D341Med (cell line): Measurements from ENCODE around the gene CHD9.
A peak's percentile ranks its signal among the peaks of the same experiment; 100 is the strongest.
"Not testable (repeated sequence)": the region's sequence is repeated elsewhere in the genome, so short reads cannot be mapped to it uniquely, and the experiment has no call there.

Experiments
- DNase-seq: peaks from one replicate; pipeline ENCODE4 v3.0.0; 2012; ENCODE audit warnings: low spot score

CHD9 gene

DNA sequence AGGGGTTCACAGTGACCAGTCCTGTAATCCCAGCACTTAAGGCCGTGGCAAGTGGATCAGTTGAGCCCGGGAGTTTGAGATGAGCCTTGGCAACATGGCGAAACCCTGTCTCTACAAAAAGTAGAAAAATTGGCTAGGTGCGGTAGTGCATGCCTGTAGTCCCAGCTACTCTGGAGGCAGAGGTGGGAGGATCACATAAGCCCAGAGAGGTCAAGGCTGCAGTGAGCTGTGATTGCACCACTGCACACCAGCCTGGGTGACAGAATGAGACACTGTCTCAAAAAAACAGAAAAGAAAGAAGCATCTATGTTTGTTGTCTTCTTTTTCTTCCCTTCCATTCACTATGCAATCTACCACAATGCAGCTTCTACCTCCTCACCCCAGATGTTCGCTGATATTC, 227.5 kb downstream of the CHD9 start:
- DNase-seq, result no peak

- DNase-seq, result peak; percentile 57
These were observed 228.5 kb downstream of the CHD9 start for GRCh38 chr16:53282975-53283946.

DNA sequence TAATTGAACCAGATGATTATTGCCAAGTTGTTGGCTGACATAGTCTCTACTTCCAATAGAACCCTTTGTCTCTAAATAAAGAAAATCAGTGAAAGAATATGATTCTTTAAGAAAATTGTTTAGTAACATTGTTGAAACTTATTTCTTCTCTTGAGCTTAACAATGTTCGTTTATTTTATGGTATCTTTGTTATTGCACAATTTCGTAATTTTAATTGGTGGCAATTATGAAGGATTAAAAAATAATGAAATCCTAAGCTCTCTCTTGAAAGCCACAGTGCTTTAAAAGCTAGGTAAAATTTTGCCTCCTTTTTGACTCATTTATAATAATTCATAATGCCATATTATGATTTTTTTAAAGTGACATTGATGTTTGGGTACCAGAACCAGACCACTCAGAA, 230.4 kb downstream of the CHD9 start:
- no peak for DNase-seq

GRCh38 chr16:53290520-53290919, 235.7 kb downstream of the CHD9 start:
- no peak for DNase-seq

DNA sequence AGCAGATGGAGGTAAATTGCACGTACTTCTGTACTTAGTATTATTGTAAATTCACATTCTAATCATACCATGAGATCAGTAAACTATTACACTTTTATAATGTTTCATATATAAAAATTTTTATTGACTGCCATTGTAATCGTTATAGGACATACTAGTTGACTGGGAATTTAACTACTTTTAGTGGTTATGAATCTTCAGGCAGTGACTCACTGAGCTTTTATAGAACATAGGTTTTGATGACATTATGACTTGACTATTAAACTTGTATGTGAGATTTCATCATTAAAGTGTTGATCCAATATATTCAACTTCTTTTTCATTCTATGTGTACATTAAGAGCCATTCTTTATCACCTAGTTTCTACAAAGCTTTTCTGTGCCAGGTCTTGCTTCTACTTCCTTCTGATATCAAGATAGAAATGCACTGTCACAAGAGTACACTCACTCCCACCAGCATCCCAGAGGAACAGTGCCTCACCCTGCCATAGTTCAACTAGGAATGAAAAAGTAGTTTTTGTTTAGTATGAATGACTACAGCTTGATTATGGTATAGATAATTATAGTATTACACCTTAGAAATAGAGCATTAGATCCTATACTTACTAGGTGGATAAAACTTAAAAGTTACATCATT, 237.1 kb downstream of the CHD9 start:
- no peak for DNase-seq

GRCh38 chr16:53297477-53297876, 242.7 kb downstream of the CHD9 start:
- no peak for DNase-seq

DNA sequence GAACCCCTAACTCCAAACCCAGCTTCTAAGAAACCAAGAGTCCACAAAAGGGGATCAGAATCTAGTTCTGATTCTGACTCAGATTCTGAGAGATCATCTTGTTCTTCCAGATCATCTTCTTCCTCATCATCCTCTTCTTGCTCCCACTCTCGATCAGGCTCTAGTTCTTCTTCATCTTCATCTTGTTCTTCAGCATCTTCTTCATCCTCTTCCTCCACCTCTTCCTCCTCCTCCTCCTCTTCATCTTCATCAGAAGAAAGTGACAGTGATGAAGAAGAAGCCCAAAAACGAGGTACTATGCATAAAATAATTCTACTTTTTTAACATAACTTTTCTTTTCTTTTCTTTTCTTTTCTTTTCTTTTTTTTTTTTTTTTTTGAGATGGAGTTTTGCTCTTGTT, 249.5 kb downstream of the CHD9 start:
- no peak for DNase-seq

- DNase-seq, result no peak
These were observed 251.0 kb downstream of the CHD9 start for GRCh38 chr16:53305743-53306142.

- no peak for DNase-seq
These were observed 254.7 kb downstream of the CHD9 start for GRCh38 chr16:53309457-53309856.

- DNase-seq, result no peak
These were observed 266.2 kb downstream of the CHD9 start for GRCh38 chr16:53320992-53321391.

- DNase-seq, result no peak
These were observed 269.1 kb downstream of the CHD9 start for GRCh38 chr16:53323924-53324323.

- DNase-seq, result not testable (repeated sequence)
These were observed 276.2 kb downstream of the CHD9 start for GRCh38 chr16:53330991-53331390.

DNA sequence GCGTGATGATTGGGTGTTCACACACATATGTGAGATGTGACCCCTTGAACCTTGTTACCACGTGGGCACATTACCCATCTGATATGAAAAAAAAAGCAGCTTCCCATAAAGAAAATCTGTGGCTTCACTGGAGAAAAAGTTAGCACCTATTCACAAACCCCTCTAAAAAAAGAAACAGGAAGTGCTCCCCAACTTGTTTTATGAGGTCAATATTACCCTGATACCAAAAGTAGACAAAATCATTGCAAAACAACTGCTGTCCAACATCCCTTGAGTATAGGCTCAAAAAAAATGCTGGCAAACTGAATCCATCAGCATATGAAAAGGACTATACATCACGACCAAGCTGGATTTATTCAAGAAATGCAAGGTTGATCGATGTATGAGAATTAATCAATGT, 279.8 kb downstream of the CHD9 start:
- DNase-seq, result no peak

GRCh38 chr16:53337294-53337693, 282.5 kb downstream of the CHD9 start:
- no peak for DNase-seq

DNA sequence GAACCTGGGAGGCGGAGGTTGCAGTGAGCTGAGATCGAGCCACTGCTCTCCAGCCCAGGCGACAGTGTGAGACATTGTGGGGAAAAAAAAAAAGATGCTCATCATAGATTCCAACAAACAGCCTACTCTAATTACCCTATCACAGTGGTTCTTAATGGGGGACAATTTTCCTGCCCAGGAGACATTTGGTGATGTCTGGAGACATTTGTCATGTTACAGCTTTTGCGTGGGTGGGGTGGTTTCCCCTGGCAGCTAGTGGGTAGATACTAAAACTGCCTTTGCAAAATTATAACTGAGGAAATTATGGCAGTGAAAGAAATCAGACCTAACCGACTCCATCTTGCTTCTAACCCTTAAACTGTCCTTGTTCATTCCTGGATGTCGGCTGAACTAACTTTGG, 287.0 kb downstream of the CHD9 start:
- no peak for DNase-seq

DNA sequence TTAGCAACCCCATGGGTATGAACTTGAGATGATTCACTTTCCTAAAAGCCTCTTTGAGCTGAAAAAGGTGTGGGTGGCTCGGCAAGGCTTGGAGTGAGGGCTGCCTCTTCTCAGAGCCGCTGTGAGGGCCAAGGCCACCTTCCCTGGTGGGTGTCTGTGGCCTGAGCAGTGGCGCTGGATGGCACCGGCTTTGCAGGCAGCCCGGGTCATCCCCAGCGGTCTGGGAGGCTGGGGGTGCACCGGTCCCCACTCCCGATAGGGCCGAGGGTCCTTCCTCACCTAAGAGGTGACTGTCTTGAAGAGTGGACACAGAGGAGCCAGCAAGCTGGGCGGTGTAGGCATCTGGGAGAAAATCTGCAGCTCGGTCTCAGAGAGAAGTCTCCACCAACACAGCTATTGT, 300.3 kb downstream of the CHD9 start:
- no peak for DNase-seq

- DNase-seq, result no peak
These were observed 301.9 kb downstream of the CHD9 start for GRCh38 chr16:53356478-53357207.

DNA sequence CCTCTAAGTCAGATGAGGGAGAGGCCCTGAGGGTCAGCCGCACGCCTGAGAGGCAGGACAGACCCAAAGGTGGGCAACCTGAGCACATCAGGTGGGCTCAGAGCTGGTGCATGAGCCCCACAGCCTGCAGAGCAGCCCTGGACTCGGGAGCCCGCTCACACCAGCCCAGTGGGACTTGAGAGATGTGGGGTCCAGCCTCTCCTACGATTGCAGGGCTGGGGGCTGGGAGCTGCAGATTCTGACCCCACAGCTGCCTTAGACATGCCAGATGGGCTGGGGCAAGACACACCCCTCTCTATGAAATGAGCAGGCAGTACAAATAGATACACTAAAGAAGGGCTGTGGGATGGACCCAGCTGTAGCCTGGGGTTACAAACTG, 302.4 kb downstream of the CHD9 start:
- no peak for DNase-seq

DNA sequence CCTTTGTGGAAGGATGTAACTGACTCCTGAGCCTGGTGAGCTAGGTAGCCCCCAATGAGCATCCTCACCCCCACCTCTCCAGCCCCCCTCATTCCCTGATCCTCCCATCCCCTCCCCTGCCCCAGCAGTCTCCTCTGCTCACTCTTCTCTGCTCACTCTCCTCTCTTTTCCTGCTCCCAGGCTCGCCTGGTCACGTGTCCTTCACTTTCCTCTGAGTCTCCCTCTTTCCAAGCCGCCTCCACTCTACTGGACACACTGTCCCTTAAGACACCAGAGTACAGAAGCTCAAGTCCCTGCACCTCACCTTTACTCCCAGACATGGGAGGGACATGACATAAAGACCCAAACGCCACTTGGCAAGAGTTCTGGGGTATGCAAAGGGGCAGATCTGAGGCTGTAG, 303.2 kb downstream of the CHD9 start:
- no peak for DNase-seq

- DNase-seq, result no peak
These were observed 304.1 kb downstream of the CHD9 start for GRCh38 chr16:53358884-53359283.

GRCh38 chr16:53369921-53370320, 315.1 kb downstream of the CHD9 start:
- DNase-seq, result no peak

DNA sequence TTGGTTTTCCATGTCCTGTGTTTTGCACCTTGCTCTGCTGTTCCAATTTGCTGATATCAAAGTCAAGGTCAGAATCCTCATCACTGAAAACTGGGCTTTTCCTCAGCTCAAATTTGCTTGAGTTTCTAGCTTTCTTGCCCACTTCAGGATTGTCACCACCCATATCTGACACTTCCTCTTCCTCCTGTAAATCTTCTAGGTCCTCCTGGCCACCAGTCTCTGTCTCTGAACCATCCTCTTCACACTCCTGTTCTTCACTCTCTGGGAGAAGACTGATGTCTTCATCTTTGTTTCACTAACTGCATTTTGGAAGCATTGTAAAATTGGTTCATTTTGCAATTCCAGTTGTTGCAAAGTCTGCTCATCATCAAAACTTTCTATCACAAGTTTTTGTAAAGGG, 316.0 kb downstream of the CHD9 start:
- DNase-seq, result no peak
